Caki2 (cell line): ENCODE results near the gene AGBL3. TPM values are rescaled to one million over a fixed set of nuclear protein-coding genes. Genes with fewer than 3 reads are reported as not detected.
"Not testable (repeated sequence)": the region's sequence is repeated elsewhere in the genome, so short reads cannot be mapped to it uniquely, and the experiment has no call there.

Experiments
- DNase-seq: peaks from one replicate; pipeline ENCODE4 v3.0.0-alpha.2; 2015; ENCODE audit warnings: low read depth
- in situ Hi-C: cut with HindIII; loops from 2 replicates; pipeline ENCODE4 v1.10.0; 2016; ENCODE audit warnings: low sequenced_read_pairs, low pct_unique_long_range_greater_than_20kb, mixed read lengths
- total RNA-seq: library from RNA; depleted of rRNA; stranded (reverse); fragments of >200 nt; shearing (Covaris generic); gene quantifications from 2 replicates; pipeline ENCODE4 v1.2.3, GENCODE V29; 2014; ENCODE audit warnings: low replicate concordance

Gene AGBL3
- total RNA-seq, 1 experiment from 2014 or later: 0.81 TPM

- DNase-seq: no peak
- in situ Hi-C loops: no loop called here
Measured at GRCh38 chr7:135012229-135012628, 25.9 kb downstream of the AGBL3 start.

DNA sequence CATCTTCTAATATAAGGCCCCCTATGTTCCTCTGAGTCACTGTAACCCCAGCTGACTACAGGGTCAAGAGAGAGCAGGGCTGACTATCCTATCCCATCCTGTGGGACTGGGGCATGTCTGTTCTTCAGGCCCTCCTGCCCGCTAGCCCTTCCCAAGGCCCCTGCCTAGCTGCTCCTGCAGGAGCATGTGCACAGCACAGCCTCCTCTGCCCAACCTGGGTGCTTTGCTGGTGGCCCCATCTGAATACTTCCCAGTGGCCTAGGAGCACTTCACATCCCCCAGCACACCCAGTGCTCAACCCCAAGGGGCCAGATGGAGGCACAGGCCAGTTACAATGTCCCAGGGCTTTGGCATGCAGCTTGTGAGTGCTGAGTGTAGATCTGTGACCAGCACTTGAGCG is 37.3 kb downstream of the AGBL3 start:
- no peak for DNase-seq
- in situ Hi-C loops: no loop called here

DNA sequence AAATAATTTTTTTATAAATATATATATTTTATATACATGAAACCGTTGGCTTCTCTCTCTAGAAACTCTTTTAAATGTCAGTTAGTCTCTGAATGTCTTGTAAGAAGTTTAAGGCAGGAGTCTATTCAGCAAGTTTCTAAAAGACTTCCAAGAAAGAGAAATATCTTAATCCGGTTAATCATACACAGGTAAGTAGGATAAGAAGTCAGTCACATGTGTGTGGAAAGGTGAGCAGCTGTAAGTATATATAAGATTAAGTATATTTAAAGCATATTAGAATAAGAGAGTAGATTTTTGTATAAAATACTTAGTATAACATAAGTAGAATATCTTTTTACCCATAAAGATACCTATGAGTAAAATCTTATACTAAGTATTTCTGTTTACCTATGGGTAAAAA is 48.9 kb downstream of the AGBL3 start:
- in situ Hi-C loops: no loop called here
- no peak for DNase-seq

DNA sequence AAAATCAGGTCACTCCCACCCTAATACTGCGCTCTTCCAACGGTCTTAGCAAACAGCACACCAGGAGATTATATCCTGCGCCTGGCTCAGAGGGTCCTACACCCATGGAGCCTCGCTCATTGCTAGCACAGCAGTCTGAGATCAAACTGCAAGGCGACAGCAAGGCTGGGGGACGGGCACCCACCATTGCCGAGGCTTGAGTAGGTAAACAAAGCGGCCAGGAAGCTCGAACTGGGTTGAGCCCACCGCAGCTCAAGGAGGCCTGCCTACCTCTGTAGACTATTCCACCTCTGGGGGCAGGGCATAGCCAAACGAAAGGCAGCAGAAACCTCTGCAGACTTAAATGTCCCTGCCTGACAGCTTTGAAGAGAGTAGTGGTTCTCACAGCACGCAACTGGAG is 80.7 kb downstream of the AGBL3 start:
- DNase-seq, in situ Hi-C loops: not testable (repeated sequence)

DNA sequence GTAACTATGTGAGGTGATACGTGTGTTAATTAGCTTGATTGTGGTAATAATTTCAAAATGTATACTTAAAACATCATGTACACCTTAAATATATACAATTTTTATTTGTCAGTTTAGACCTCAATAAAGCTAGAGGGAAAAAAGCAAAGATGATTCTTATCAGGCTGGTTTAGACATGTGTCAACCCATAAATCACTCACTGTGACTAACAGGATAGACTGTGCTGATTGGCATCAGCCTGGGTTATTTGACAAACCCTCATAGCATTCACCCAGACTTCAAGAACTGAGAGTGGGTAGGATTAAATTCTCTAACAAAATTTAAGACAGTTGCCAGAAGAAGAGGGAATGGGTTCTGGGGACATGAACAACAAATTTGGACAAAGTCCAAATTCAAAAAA is 87.8 kb downstream of the AGBL3 start:
- in situ Hi-C loops: no loop called here
- no peak for DNase-seq

DNA sequence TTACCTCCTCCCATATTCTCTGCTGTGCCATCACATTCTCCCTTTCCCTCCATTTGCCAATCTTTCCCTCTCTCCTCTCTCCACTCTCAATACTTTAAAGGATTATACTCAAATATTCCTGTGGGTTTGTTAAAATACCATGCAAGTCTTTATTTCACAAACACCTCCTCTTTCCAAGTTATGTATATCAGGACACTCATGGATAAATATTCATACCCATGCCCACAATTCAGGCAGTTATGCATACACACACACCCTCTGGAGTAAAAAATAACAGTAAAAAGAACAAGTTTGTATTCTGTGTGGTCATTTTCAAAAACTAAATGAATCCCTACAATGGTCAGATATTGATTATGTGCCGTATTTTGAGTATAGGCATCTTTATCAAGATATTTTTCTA is 88.2 kb downstream of the AGBL3 start:
- in situ Hi-C loops: no loop called here
- no peak for DNase-seq

- DNase-seq: no peak
- in situ Hi-C loops: no loop called here
Measured at GRCh38 chr7:135075716-135076115, 89.4 kb downstream of the AGBL3 start.

DNA sequence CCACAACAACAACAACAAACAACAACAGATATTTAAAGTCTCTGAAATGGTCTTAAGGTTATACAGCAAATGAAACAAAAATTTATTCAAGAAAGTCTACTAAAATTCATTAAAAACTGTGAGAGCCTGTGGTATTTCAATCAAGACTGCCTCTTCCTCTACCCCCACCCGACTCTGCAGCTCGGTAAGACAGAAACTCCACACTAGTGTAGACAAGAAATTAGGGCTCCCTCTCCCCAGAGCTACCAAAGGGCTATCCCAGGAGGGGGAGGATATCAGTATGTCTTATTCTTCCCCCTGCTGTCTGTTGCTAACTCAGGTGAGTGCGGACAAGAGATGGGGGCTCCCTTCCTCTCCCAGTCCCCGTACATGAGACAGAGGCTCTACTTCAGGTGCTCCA is 90.6 kb downstream of the AGBL3 start:
- in situ Hi-C loops: no loop called here
- DNase-seq: no peak

- DNase-seq: no peak
- in situ Hi-C loops: no loop called here
Measured at GRCh38 chr7:135077642-135078041, 91.3 kb downstream of the AGBL3 start.

DNA sequence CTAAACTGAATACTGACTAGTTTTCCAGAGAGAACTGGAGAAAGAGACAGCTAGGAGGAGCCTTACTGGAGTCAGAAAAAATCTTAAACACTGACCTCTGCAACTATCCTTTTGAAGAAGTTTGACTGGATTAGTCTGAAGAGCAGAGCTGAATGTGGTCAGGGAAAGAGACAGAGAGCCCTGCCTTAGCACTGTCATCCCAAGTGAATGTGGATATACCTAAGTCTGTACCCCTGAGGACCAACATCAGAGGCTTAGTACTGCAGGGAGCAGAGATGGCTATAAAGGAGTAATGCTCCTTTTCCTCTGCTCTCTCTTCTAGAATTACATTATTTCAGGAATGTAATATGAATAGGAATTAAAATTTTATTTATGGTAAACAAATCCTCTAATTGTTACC is 91.7 kb downstream of the AGBL3 start:
- no peak for DNase-seq
- in situ Hi-C loops: no loop called here

- no peak for DNase-seq
Measured at GRCh38 chr7:135079068-135079467, 92.8 kb downstream of the AGBL3 start.

DNA sequence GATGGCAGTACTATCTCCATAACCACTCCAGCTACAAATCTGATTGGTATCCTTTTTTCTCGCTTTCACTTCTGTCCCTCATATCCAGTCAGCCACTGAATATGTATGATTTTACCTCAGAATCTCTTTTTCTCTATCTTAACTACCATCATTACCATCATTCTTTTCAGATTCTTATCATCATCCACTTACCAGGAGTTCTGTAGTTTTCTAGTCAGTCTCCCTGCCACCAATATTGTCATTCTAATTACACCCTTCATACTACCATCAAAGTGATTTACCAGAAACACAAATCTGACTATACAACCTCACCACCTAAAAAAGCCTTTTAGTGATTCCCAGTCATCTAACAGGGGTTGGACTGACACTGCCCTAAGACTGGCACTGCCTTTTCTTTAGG is 96.7 kb downstream of the AGBL3 start:
- in situ Hi-C loops: no loop called here
- DNase-seq: no peak

More at GRCh38 chr7:135079068-135079467, 92.8 kb downstream of the AGBL3 start:
- in situ Hi-C loops: no loop called here

DNA sequence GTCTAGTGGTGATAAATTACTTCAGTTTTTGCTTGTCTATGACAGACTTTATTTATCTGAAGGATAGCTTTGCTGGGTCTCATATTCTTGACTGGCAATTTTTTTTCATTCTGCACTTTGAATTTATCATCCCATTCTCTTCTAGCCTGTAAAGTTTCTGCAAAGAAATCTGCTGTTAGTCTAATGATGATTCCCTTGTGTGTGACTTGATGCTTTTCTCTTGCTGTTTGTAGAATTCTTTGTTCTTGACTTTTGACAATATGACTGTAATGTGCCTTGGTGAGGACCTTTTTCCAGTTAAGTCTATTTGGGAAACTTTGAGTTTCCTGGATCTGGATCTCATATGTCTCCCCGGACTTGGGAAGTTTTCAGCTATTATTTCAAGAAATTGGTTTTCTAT is 102.3 kb downstream of the AGBL3 start:
- in situ Hi-C loops: no loop called here
- DNase-seq: no peak

- in situ Hi-C loops: no loop called here
- no peak for DNase-seq
Measured at GRCh38 chr7:135091717-135092116, 105.4 kb downstream of the AGBL3 start.

DNA sequence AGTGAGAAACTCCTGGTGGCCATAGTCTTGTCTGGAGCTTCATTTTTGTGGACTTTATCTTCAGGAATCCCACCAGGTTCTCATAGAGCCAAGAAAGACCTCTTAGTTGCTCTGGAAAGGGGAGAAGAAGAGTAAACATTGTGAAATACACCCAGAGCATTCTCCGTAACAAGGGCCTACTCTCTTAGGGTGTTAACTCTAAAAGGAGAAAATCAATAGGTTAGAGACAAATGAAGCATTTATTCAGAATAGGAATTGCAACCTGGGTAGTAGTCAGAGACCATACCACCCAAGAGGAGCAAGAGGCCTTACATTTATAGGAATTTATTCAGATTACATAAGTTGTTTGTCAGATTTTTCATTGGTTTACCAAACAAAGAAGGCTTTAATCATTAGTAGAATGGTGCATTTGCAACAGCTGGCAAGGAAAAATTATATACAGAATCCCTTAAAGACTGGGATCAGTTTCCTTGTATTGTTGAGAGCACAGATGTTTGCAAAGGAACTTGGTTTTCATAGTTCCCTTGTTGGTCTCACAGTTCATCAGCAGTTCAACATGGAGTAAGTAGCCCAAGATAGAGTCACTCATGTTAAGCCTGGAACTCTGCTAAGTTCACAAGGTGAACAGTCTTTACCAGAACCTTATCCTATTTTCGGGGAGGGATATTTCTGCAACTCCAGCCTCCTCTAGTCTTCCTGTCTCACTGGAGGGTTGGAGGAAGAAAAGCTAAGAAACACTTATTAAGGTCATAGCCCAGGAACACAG is 108.3 kb downstream of the AGBL3 start:
- no peak for DNase-seq
- in situ Hi-C loops: no loop called here

DNA sequence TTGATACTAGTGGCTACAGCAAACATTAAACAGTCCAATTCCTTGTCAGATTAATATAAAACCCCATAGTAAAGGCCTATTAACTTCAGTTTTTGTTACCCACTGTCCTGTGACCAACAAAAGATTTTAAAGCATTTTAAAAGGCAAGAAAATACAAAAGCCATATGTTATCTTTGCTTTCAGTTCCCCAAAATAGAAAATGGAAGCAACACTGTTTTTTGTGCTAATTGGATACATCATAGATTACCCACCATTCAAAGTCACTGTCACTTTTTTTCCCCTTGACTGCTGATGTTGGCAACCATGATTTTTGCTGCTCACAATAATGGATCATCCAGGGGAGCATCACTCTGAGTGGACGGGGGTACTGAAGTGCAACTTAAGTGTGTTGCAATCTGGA is 109.1 kb downstream of the AGBL3 start:
- in situ Hi-C loops: no loop called here
- peak; percentile 8 for DNase-seq

GRCh38 chr7:135098391-135098790 is 112.1 kb downstream of the AGBL3 start:
- in situ Hi-C loops: no loop called here
- DNase-seq: no peak

DNA sequence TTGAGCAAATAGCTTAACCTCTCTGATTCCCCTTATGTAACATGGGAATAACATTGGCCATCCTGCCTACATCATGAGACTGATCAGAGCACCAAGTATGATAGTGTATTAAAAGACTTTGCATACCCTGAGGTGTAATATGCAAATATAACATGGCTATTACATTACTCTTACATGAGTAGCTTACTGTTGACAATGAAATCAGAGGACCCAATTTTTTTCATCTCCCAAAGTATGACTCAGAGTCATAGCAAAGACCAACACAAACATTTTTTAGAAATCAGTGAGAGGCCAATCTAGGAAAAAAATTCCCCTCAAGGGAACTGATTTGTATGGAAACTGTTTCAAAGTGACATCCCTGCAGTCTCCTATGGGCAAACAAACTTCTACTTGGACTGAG is 114.5 kb downstream of the AGBL3 start:
- no peak for DNase-seq
- in situ Hi-C loops: no loop called here

GRCh38 chr7:135102372-135102771 is 116.1 kb downstream of the AGBL3 start:
- in situ Hi-C loops: no loop called here
- no peak for DNase-seq

- in situ Hi-C loops: no loop called here
- no peak for DNase-seq
Measured at GRCh38 chr7:135109562-135109961, 123.3 kb downstream of the AGBL3 start.
